IMR-90 (cell line): Measurements from ENCODE around the gene SPACA6. TPM values are rescaled to one million over a fixed set of nuclear protein-coding genes. Genes with fewer than 3 reads are reported as not detected.

Experiments
- ATAC-seq: fragments of 200-7000 bp; cut with Tn5 transposase; 2 replicates; pipeline ENCODE4 v1.9.1; 2020; ENCODE audit warnings: low read depth, mild to moderate bottlenecking, moderate library complexity
- BruUV-seq: library from RNA; stranded (reverse); fragments of 400-500 nt; replicated peaks from 2 replicates; lab custom pipeline; 2021; lab: Mats Ljungman, UMichigan
- CTCF ChIA-PET: fragments of 300-600 bp; formaldehyde crosslinking; extraction: SDS; loops from one replicate; lab custom pipeline; 2021; ENCODE audit warnings: antibody characterized with exemption; lab: Yijun Ruan, JAX
- POLR2A ChIA-PET: fragments of 300-600 bp; sonication (Branson Sonifier 250); formaldehyde crosslinking; loops from one replicate; lab custom pipeline; 2022; ENCODE audit warnings: antibody characterized with exemption; ENCODE audit not compliant: unreplicated experiment; lab: Charles Lee
- DNase-seq: peaks from one replicate; pipeline ENCODE4 v3.0.0; 2013
- H2AFZ ChIP-seq: replicated peaks from 2 replicates; pipeline ENCODE3; 2013; ENCODE audit warnings: low read length, mild to moderate bottlenecking; ENCODE audit not compliant: poor library complexity
- H2AK5ac ChIP-seq: 2 replicates; pipeline ENCODE4 v1.6.1; 2013; ENCODE audit warnings: low read depth, low read length, inconsistent platforms
- H2AK9ac ChIP-seq: replicated peaks from 2 replicates; pipeline ENCODE3; 2013; ENCODE audit warnings: mild to moderate bottlenecking, low read depth, low read length, moderate library complexity; ENCODE audit not compliant: poor library complexity
- H2BK120ac ChIP-seq: 2 replicates; pipeline ENCODE4 v1.6.1; 2013; ENCODE audit warnings: low read depth, low read length, inconsistent platforms
- H2BK15ac ChIP-seq: 3 replicates; pipeline ENCODE4 v1.6.1; 2013; ENCODE audit warnings: low read depth, low read length, inconsistent platforms
- H2BK20ac ChIP-seq: 2 replicates; pipeline ENCODE4 v1.6.1; 2013; ENCODE audit warnings: low read depth, mild to moderate bottlenecking, inconsistent platforms, low read length, moderate library complexity
- H2BK5ac ChIP-seq: 2 replicates; pipeline ENCODE4 v1.6.1; 2013; ENCODE audit warnings: mild to moderate bottlenecking, low read depth, low read length, inconsistent platforms; ENCODE audit not compliant: poor library complexity, severe bottlenecking
- H3K14ac ChIP-seq: replicated peaks from 2 replicates; pipeline ENCODE4 v1.6.1; 2013; ENCODE audit warnings: low read depth, low read length, inconsistent platforms
- H3K18ac ChIP-seq: 2 replicates; pipeline ENCODE4 v1.6.1; 2013; ENCODE audit warnings: low read depth, low read length, control low read depth
- H3K23ac ChIP-seq: 2 replicates; pipeline ENCODE4 v1.6.1; 2013; ENCODE audit warnings: low read depth, low read length, inconsistent platforms
- H3K27ac ChIP-seq: 2 replicates; pipeline ENCODE4 v1.5.1; 2013; ENCODE audit warnings: mild to moderate bottlenecking, control low read depth, low read length; ENCODE audit not compliant: insufficient read depth
- H3K27me3 ChIP-seq: 2 replicates; pipeline ENCODE4 v1.6.1; 2013; ENCODE audit warnings: low read length; ENCODE audit not compliant: control insufficient read depth, insufficient read depth
- H3K36me3 ChIP-seq: 2 replicates; pipeline ENCODE4 v1.6.1; 2013; ENCODE audit warnings: low read length, mixed read lengths; ENCODE audit not compliant: control insufficient read depth, insufficient read depth
- H3K4ac ChIP-seq: 2 replicates; pipeline ENCODE4 v1.6.1; 2013; ENCODE audit warnings: low read depth, low read length, inconsistent platforms
- H3K4me1 ChIP-seq: 2 replicates; pipeline ENCODE4 v1.6.1; 2013; ENCODE audit warnings: low read length, mixed read lengths; ENCODE audit not compliant: control insufficient read depth, insufficient read depth
- H3K4me2 ChIP-seq: 2 replicates; pipeline ENCODE4 v1.6.1; 2013; ENCODE audit warnings: low read depth, mild to moderate bottlenecking, control low read depth, low read length, moderate library complexity
- H3K4me3 ChIP-seq: 2 replicates; pipeline ENCODE4 v1.5.1; 2013; ENCODE audit warnings: low read depth, mild to moderate bottlenecking, control low read depth, low read length, moderate library complexity; ENCODE audit not compliant: insufficient read depth
- H3K56ac ChIP-seq: 2 replicates; pipeline ENCODE4 v1.6.1; 2013; ENCODE audit warnings: low read length, inconsistent platforms; ENCODE audit not compliant: insufficient read depth; ENCODE audit errors: extremely low read depth
- H3K79me1 ChIP-seq, 2 experiments: 2 replicates each; pipeline ENCODE4 v1.6.1; 2013; ENCODE audit warnings: low read length in 2 of 2, inconsistent platforms in 1 of 2, low read depth in 1 of 2
- H3K9ac ChIP-seq: 2 replicates; pipeline ENCODE4 v1.6.1; 2013; ENCODE audit warnings: low read depth, low read length, control low read depth
- H3K9me1 ChIP-seq: 2 replicates; pipeline ENCODE4 v1.6.1; 2013; ENCODE audit warnings: low read length, inconsistent platforms; ENCODE audit not compliant: insufficient read depth
- H3K9me3 ChIP-seq: 2 replicates; pipeline ENCODE4 v1.6.1; 2013; ENCODE audit warnings: low read length; ENCODE audit not compliant: control insufficient read depth, insufficient read depth
- H4K20me1 ChIP-seq: 2 replicates; pipeline ENCODE4 v1.6.1; 2013; ENCODE audit warnings: low read length, inconsistent platforms; ENCODE audit not compliant: insufficient read depth
- H4K5ac ChIP-seq: 2 replicates; pipeline ENCODE4 v1.6.1; 2013; ENCODE audit warnings: mild to moderate bottlenecking, low read depth, low read length, control low read depth
- H4K8ac ChIP-seq, 2 experiments: 2 replicates each; pipeline ENCODE4 v1.6.1; 2013; ENCODE audit warnings: low read depth in 2 of 2, low read length in 2 of 2, control low read depth in 1 of 2, inconsistent platforms in 1 of 2
- H4K91ac ChIP-seq: 2 replicates; pipeline ENCODE4 v1.6.1; 2013; ENCODE audit warnings: low read depth, low read length, inconsistent platforms; ENCODE audit not compliant: insufficient read depth
- BHLHE40 ChIP-seq: fragments of 150-350 bp; IDR thresholded peaks from 2 replicates; pipeline ENCODE4 v1.6.1; 2016; ENCODE audit warnings: mild to moderate bottlenecking, low read depth, low read length
- CEBPB ChIP-seq: IDR thresholded peaks from 2 replicates; pipeline ENCODE4 v1.6.1; 2012; ENCODE audit warnings: low read depth, low read length, improper control_type of control experiment
- CHD1 ChIP-seq: IDR thresholded peaks from 2 replicates; pipeline ENCODE4 v1.6.1; 2012; ENCODE audit warnings: low read depth, low read length, improper control_type of control experiment
- ELK1 ChIP-seq: fragments of 150-350 bp; IDR thresholded peaks from 2 replicates; pipeline ENCODE4 v1.6.1; 2016; ENCODE audit warnings: low read depth, mild to moderate bottlenecking, low read length, moderate library complexity, borderline replicate concordance
- FOS ChIP-seq: fragments of 150-350 bp; IDR thresholded peaks from 2 replicates; pipeline ENCODE4 v1.6.1; 2016; ENCODE audit warnings: low read depth, low read length
- MAFK ChIP-seq: IDR thresholded peaks from 2 replicates; pipeline ENCODE4 v1.6.1; 2012; ENCODE audit warnings: low read depth, low read length, improper control_type of control experiment
- MXI1 ChIP-seq: IDR thresholded peaks from 2 replicates; pipeline ENCODE4 v1.6.1; 2012; ENCODE audit warnings: low read depth, mild to moderate bottlenecking, low read length, moderate library complexity, borderline replicate concordance
- NFE2L2 ChIP-seq: fragments of 150-350 bp; IDR thresholded peaks from 2 replicates; pipeline ENCODE4 v1.6.1; 2016; ENCODE audit warnings: low read depth, mild to moderate bottlenecking, low read length
- POLR2A ChIP-seq: IDR thresholded peaks from 2 replicates; pipeline ENCODE4 v1.6.1; 2012; ENCODE audit warnings: mild to moderate bottlenecking, low read depth, low read length
- WGBS, 2 experiments: methylation state at CpG; one replicate each; pipeline versions ENCODE4 v1.1.5 to v1.1.7; 2013; ENCODE audit warnings: missing lambda C conversion rate in 2 of 2; ENCODE audit not compliant: insufficient read length in 1 of 2; ENCODE audit errors: extremely low coverage in 2 of 2; 5-methylcytosine and 5-hydroxymethylcytosine counted together
- dilution Hi-C: fragments of 300-500 bp; cut with HindIII; formaldehyde crosslinking; loops from one replicate; pipeline ENCODE4 v1.14.3; 2018; ENCODE audit warnings: low sequenced_read_pairs; ENCODE audit not compliant: unreplicated experiment
- in situ Hi-C: fragments of 300-500 bp; cut with MboI; formaldehyde crosslinking; loops from 3 replicates; pipeline ENCODE4 v1.14.3; 2019; ENCODE audit warnings: low sequenced_read_pairs, inconsistent platforms, mixed read lengths
- intact Hi-C: fragments of 100-400 bp; cut with micrococcal nuclease; formaldehyde crosslinking; loops from 2 replicates; pipeline ENCODE4 v1.10.0; 2022
- polyA plus RNA-seq, 3 experiments: library from polyadenylated mRNA; depleted of rRNA; stranded (reverse); fragments of >200 nt; gene quantifications; 2 replicates each; pipeline ENCODE4 v1.2.3, GENCODE V29; 2012; ENCODE audit warnings: low replicate concordance in 1 of 3
- total RNA-seq: library from RNA; depleted of rRNA; stranded (reverse); fragments of >200 nt; gene quantifications from 2 replicates; pipeline ENCODE4 v1.2.3, GENCODE V29; 2012
- TF ChIP-seq, protein P1 (sequence below): conservative IDR thresholded peaks from 2 replicates; pipeline ENCODE4 v1.5.1; 2012; ENCODE audit warnings: mild to moderate bottlenecking, low read depth, low read length, improper control_type of control experiment

The SPACA6 gene
- total and polyA plus RNA-seq, 2 of the 4 experiments (the other 2 are of a cell fraction) = 1.3 to 13.6 TPM

DNA sequence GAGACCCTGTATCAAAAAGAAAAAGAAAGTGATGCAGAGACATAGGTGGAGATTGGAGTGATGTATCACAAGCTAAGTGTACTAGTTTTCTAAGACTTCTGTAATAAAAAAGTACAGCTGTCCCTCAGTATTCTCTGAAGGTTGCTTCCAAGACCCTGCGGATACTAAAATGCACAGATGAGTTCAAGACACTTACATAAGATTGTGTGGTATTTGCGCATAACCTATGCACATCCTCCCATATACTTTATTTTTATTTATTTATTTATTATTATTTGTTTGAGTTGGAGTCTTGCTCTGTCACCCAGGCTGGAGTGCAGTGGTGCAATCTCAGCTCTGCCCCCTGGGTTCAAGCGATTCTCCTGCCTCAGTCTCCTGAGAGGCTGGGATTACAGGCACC, 44.3 kb downstream of the SPACA6 start:
- Histone ChIP-seq H3K14ac (no peak overlapping the region), H2BK15ac (no peak overlapping the region), H3K9ac (no peak overlapping the region), H2BK20ac (no peak overlapping the region), H3K23ac (no peak overlapping the region), H2BK5ac (no peak overlapping the region), H3K4me3 (no peak overlapping the region), H2AFZ (no peak overlapping the region), H3K27ac (no peak overlapping the region), H3K4me2 (no peak overlapping the region), H3K4ac (no peak overlapping the region), H3K4me1 (no peaks in the 10 kb centered on the region), H3K56ac (no peak overlapping the region), H4K8ac (no peak overlapping the region), H3K9me1 (no peaks in the 10 kb centered on the region), H2AK9ac (no peak overlapping the region), H3K9me3 (0 out of 2 replicates have a peak, but pooled peaks cover 1% of the 10 kb centered on the region), H4K91ac (no peak overlapping the region), H3K36me3 (no peaks in the 10 kb centered on the region), H2AK5ac (no peak overlapping the region), H2BK120ac (no peak overlapping the region), H4K5ac (no peak overlapping the region), H3K27me3 (no peaks in the 10 kb centered on the region), H3K18ac (no peak overlapping the region), H4K20me1 (no peaks in the 10 kb centered on the region), H3K79me1 (no peaks in the 10 kb centered on the region)
- 20% methylated on average over 1 of the region's 3 CpGs; no CpG with 5 or more reads in 1 of the 2 experiments for WGBS, 2 experiments
- no peak for DNase-seq
- TF ChIP-seq CHD1 = no peak
- no peak for TF ChIP-seq ELK1
- TF ChIP-seq FOS = no peak
- TF ChIP-seq BHLHE40 = no peak
- TF ChIP-seq POLR2A = no peak
- TF ChIP-seq NFE2L2 = no peak
- TF ChIP-seq MXI1 = no peak
- TF ChIP-seq, protein P1, sequence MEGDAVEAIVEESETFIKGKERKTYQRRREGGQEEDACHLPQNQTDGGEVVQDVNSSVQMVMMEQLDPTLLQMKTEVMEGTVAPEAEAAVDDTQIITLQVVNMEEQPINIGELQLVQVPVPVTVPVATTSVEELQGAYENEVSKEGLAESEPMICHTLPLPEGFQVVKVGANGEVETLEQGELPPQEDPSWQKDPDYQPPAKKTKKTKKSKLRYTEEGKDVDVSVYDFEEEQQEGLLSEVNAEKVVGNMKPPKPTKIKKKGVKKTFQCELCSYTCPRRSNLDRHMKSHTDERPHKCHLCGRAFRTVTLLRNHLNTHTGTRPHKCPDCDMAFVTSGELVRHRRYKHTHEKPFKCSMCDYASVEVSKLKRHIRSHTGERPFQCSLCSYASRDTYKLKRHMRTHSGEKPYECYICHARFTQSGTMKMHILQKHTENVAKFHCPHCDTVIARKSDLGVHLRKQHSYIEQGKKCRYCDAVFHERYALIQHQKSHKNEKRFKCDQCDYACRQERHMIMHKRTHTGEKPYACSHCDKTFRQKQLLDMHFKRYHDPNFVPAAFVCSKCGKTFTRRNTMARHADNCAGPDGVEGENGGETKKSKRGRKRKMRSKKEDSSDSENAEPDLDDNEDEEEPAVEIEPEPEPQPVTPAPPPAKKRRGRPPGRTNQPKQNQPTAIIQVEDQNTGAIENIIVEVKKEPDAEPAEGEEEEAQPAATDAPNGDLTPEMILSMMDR = no peak
- TF ChIP-seq CEBPB = no peak
- no peak for TF ChIP-seq MAFK
- ChIA-PET CTCF (no interaction called here), POLR2A (no interaction called here)
- no peak for ATAC-seq
- dilution Hi-C loops = no loop called here
- no TSS peak for BruUV-seq
- intact Hi-C loops = no loop called here
- in situ Hi-C loops = no loop called here
